Stimulated activated effector memory CD8-positive, alpha-beta T cell treated with anti-CD3 and anti-CD28 coated beads, Interleukin-12 subunit alpha, Interleukin-12 subunit beta, amount 100 ng/mL, for 72 hours (primary cell): Measurements from ENCODE around the gene LMBRD1.
"Not testable (repeated sequence)": the region's sequence is repeated elsewhere in the genome, so short reads cannot be mapped to it uniquely, and the experiment has no call there.

Source experiments
- ATAC-seq: fragments of 150-1000 bp; cut with Tn5 transposase; 2 replicates; pipeline ENCODE4 v1.10.0; 2021
- DNase-seq, 2 donors: peaks; one replicate each; pipeline ENCODE4 v3.0.0; 2021 to 2022; ENCODE audit warnings: low spot score in 2 of 2
- H3K27ac Mint-ChIP-seq: one replicate; pipeline ENCODE4 v1.8.0; 2022; ENCODE audit warnings: mild to moderate bottlenecking, mixed read lengths
- H3K36me3 Mint-ChIP-seq: one replicate; pipeline ENCODE4 v1.8.0; 2022; ENCODE audit warnings: mild to moderate bottlenecking, mixed read lengths
- H3K4me1 Mint-ChIP-seq: one replicate; pipeline ENCODE4 v1.8.0; 2022; ENCODE audit warnings: mixed read lengths
- H3K4me3 Mint-ChIP-seq: one replicate; pipeline ENCODE4 v1.8.0; 2022; ENCODE audit warnings: mild to moderate bottlenecking, mixed read lengths
- H3K9me3 Mint-ChIP-seq: one replicate; pipeline ENCODE4 v1.8.0; 2022; ENCODE audit warnings: mixed read lengths

Gene LMBRD1

GRCh38 chr6:69816026-69816425, 19.2 kb upstream of the LMBRD1 start:
- no peaks in the 10 kb centered on the region for H3K9me3 Mint-ChIP-seq
- peak; percentile 69 for ATAC-seq
- peak overlapping the region; percentile 10 for H3K27ac Mint-ChIP-seq
- H3K4me1 Mint-ChIP-seq, result peaks cover 43% of the 10 kb centered on the region
- no peaks in the 10 kb centered on the region for H3K36me3 Mint-ChIP-seq
- no peak for DNase-seq
- peak overlapping the region; percentile 40 for H3K4me3 Mint-ChIP-seq

- Mint-ChIP-seq H3K27ac (peak overlapping the region; percentile 58), H3K36me3 (no peaks in the 10 kb centered on the region), H3K4me3 (no peak overlapping the region), H3K4me1 (peaks cover 43% of the 10 kb centered on the region), H3K9me3 (no peaks in the 10 kb centered on the region)
- ATAC-seq (peak; percentile 51), DNase-seq (no peak)
Observed at GRCh38 chr6:69813508-69813907, 16.7 kb upstream of the LMBRD1 start.

GRCh38 chr6:69812746-69813427, 16.1 kb upstream of the LMBRD1 start:
- DNase-seq (no peak), ATAC-seq (no peak)
- Mint-ChIP-seq H3K9me3 (no peaks in the 10 kb centered on the region), H3K4me3 (no peak overlapping the region), H3K36me3 (no peaks in the 10 kb centered on the region), H3K27ac (peak overlapping the region; percentile 58), H3K4me1 (peaks cover 43% of the 10 kb centered on the region)

- H3K4me1 Mint-ChIP-seq, result no peaks in the 10 kb centered on the region
- ATAC-seq, result no peak
- H3K27ac Mint-ChIP-seq, result no peak overlapping the region
- H3K36me3 Mint-ChIP-seq, result no peaks in the 10 kb centered on the region
- H3K4me3 Mint-ChIP-seq, result no peak overlapping the region
- DNase-seq, result no peak
- no peaks in the 10 kb centered on the region for H3K9me3 Mint-ChIP-seq
Observed at GRCh38 chr6:69802995-69803394, 6.2 kb upstream of the LMBRD1 start.

GRCh38 chr6:69801711-69802110, 4.9 kb upstream of the LMBRD1 start:
- H3K27ac Mint-ChIP-seq, result no peak overlapping the region
- DNase-seq (no peak), ATAC-seq (no peak)
- peaks cover 11% of the 10 kb centered on the region for H3K4me1 Mint-ChIP-seq
- H3K36me3 Mint-ChIP-seq, result no peaks in the 10 kb centered on the region
- H3K9me3 Mint-ChIP-seq, result no peaks in the 10 kb centered on the region
- H3K4me3 Mint-ChIP-seq, result no peak overlapping the region

- no peaks in the 10 kb centered on the region for H3K36me3 Mint-ChIP-seq
- no peaks in the 10 kb centered on the region for H3K9me3 Mint-ChIP-seq
- DNase-seq (no peak), ATAC-seq (no peak)
- peaks cover 11% of the 10 kb centered on the region for H3K4me1 Mint-ChIP-seq
- H3K27ac Mint-ChIP-seq, result no peak overlapping the region
- H3K4me3 Mint-ChIP-seq, result no peak overlapping the region
Observed at GRCh38 chr6:69801225-69801624, 4.4 kb upstream of the LMBRD1 start.

GRCh38 chr6:69798796-69799195, 2.0 kb upstream of the LMBRD1 start:
- H3K4me3 Mint-ChIP-seq, H3K27ac Mint-ChIP-seq, H3K9me3 Mint-ChIP-seq, H3K36me3 Mint-ChIP-seq, ATAC-seq, DNase-seq: not testable (repeated sequence)
- peaks cover 27% of the 10 kb centered on the region for H3K4me1 Mint-ChIP-seq

- no peaks in the 10 kb centered on the region for H3K9me3 Mint-ChIP-seq
- H3K4me1 Mint-ChIP-seq, result peaks cover 46% of the 10 kb centered on the region
- ATAC-seq, result peak; percentile 39
- peak overlapping the region; percentile 95 for H3K27ac Mint-ChIP-seq
- H3K4me3 Mint-ChIP-seq, result peak overlapping the region; percentile 88
- peak in 1 of 2 donors; percentile 7 for DNase-seq
- H3K36me3 Mint-ChIP-seq, result no peaks in the 10 kb centered on the region
Observed at GRCh38 chr6:69796073-69796641, 653 bp downstream of the LMBRD1 start.

- peaks cover 47% of the 10 kb centered on the region for H3K4me1 Mint-ChIP-seq
- DNase-seq, result no peak
Observed at GRCh38 chr6:69795469-69796072, 1.2 kb downstream of the LMBRD1 start.

GRCh38 chr6:69792292-69792691, 4.5 kb downstream of the LMBRD1 start:
- H3K27ac Mint-ChIP-seq, result no peak overlapping the region
- H3K9me3 Mint-ChIP-seq, result no peaks in the 10 kb centered on the region
- peaks cover 42% of the 10 kb centered on the region for H3K4me1 Mint-ChIP-seq
- H3K36me3 Mint-ChIP-seq, result peaks cover 34% of the 10 kb centered on the region
- no peak for DNase-seq
- no peak for ATAC-seq
- H3K4me3 Mint-ChIP-seq, result no peak overlapping the region

More at GRCh38 chr6:69795469-69796072, 1.2 kb downstream of the LMBRD1 start:
- ATAC-seq, result no peak
- H3K27ac Mint-ChIP-seq, result peak overlapping the region; percentile 95
- H3K4me3 Mint-ChIP-seq, result peak overlapping the region; percentile 88
- no peaks in the 10 kb centered on the region for H3K9me3 Mint-ChIP-seq
- H3K36me3 Mint-ChIP-seq, result peaks cover 2% of the 10 kb centered on the region

GRCh38 chr6:69791065-69791471, 5.7 kb downstream of the LMBRD1 start:
- Mint-ChIP-seq H3K4me3 (no peak overlapping the region), H3K9me3 (no peaks in the 10 kb centered on the region), H3K27ac (no peak overlapping the region), H3K36me3 (peaks cover 41% of the 10 kb centered on the region), H3K4me1 (peaks cover 35% of the 10 kb centered on the region)
- DNase-seq (no peak), ATAC-seq (no peak)

- peaks cover 41% of the 10 kb centered on the region for H3K36me3 Mint-ChIP-seq
- H3K4me1 Mint-ChIP-seq, result peaks cover 35% of the 10 kb centered on the region
- ATAC-seq (no peak), DNase-seq (no peak)
- no peak overlapping the region for H3K4me3 Mint-ChIP-seq
- no peaks in the 10 kb centered on the region for H3K9me3 Mint-ChIP-seq
- H3K27ac Mint-ChIP-seq, result no peak overlapping the region
Observed at GRCh38 chr6:69790629-69791028, 6.2 kb downstream of the LMBRD1 start.

- ATAC-seq (no peak), DNase-seq (no peak)
- no peaks in the 10 kb centered on the region for H3K9me3 Mint-ChIP-seq
- peaks cover 41% of the 10 kb centered on the region for H3K36me3 Mint-ChIP-seq
- no peak overlapping the region for H3K4me3 Mint-ChIP-seq
- H3K27ac Mint-ChIP-seq, result no peak overlapping the region
- H3K4me1 Mint-ChIP-seq, result peaks cover 35% of the 10 kb centered on the region
Observed at GRCh38 chr6:69789578-69789977, 7.2 kb downstream of the LMBRD1 start.

GRCh38 chr6:69787436-69787835, 9.4 kb downstream of the LMBRD1 start:
- not testable (repeated sequence) for DNase-seq, H3K9me3 Mint-ChIP-seq, ATAC-seq, H3K27ac Mint-ChIP-seq, H3K4me3 Mint-ChIP-seq
- peaks cover 32% of the 10 kb centered on the region for H3K4me1 Mint-ChIP-seq
- peaks cover 41% of the 10 kb centered on the region for H3K36me3 Mint-ChIP-seq

GRCh38 chr6:69785697-69786096, 11.1 kb downstream of the LMBRD1 start:
- ATAC-seq, result no peak
- peaks cover 24% of the 10 kb centered on the region for H3K4me1 Mint-ChIP-seq
- no peaks in the 10 kb centered on the region for H3K9me3 Mint-ChIP-seq
- H3K4me3 Mint-ChIP-seq, result no peak overlapping the region
- H3K27ac Mint-ChIP-seq, result no peak overlapping the region
- DNase-seq, result no peak
- H3K36me3 Mint-ChIP-seq, result peaks cover 40% of the 10 kb centered on the region
